Measurements from ENCODE around the gene NTHL1.
"Not testable (repeated sequence)": the region's sequence is repeated elsewhere in the genome, so short reads cannot be mapped to it uniquely, and the experiment has no call there.

NTHL1 gene

DNA sequence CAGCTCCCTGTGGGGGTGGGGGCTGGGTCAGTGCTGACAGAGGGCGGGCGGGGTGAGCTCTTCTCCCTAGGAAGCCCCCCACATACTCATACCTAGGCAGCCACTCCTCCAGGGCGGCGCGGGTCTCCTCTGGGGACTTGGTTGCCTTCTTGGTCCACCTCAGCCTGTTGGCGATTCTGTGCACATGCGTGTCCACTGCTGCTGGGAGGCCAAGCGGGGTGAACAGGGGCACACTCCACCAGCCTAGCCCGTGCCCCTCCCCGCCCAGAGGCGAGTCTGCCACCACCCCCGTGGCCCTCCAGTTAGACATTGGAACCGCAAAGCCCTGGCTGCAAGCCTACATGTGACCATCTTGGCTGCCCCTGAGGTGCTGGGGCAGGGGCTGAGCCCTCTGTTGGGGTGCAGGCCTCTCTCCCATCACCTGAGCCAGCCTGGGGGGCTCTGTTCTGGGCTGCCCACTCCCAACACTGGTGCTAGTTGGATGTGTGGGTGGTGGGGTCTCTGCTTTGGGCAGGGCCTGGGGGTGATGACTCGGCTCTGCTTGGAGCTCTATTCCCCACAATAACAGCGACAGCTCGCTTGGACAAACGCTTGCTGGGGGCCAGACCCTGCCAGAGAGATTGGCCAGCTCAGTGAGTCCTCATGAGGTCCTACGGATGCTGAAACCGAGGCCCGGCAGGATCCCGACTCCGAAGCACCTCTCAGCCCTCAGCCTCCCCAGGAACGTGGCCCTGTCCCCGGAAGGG, 7.4 kb downstream of the NTHL1 start:
- DNase-seq: no peak

DNA sequence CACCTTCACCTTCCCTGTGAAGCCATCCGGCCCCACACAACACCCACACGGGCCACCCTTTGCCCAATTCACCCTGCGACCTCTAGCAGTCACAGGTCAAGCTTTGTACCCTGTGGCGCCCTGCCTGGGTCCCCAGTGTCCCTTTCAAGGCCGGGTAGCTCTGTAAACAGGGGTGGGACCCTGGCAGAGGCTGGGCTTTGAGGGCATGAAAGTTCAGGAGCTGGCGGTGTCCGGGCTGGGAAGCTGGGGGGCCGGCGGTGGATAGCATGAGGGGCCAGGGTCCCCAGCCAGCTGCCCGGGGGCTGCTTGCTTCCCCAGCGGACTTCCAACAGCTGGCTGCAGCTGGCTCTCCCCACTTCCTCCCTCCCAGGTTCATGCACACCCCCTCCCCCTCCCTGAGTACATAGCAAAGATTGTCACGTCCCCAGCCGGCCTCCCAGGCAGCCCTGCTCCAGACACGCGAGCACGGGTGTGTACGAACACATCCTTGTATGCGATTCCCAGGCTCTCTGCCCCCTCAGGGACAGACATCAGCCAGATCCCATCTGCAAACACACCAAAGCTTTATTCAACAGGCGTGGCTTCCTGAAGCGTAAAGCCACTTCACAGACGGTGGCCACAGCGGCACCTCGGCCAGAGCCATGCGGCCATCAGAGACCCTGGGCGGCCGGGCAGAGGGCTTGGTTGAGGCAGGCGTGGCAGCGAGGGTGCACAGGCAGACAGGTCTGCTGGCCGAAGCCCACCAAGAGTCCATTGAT, 8.2 kb downstream of the NTHL1 start:
- DNase-seq: no peak

- DNase-seq: no peak
Observed at GRCh38 chr16:2038382-2039231, 9.0 kb downstream of the NTHL1 start.

DNA sequence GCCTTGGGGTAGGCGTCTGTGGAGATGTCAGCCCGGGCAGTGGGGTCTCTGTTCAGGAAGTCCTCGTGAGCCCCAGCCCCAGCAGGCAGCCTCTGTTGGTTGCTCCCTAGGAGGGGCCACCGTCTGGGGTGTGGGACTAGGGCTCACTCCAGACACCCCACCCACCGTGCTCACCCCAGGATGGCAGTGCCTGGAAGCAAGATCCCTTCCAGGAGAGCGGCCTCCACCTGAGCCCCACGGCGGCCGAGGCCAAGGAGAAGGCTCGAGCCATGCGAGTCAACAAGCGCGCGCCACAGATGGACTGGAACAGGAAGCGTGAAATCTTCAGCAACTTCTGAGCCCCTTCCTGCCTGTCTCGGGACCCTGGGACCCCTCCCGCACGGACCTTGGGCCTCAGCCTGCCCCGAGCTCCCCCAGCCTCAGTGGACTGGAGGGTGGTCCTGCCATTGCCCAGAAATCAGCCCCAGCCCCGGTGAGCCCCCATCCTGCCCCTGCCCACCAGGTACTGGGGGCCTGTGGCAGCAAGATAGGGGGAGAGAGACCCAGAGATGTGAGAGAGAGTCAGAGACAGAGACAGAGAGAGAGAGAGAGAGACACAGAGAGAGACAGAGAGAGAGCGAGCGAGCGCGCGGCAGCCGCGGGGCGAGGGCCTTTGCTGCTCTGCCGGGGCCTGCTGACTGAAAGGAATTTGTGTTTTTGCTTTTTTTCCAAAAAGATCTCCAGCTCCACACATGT, 9.8 kb downstream of the NTHL1 start:
- no peak for DNase-seq

GRCh38 chr16:2037115-2037514, 10.5 kb downstream of the NTHL1 start:
- no peak for DNase-seq

GRCh38 chr16:2036200-2036966, 11.3 kb downstream of the NTHL1 start:
- no peak for DNase-seq

GRCh38 chr16:2035431-2036199, 12.0 kb downstream of the NTHL1 start:
- DNase-seq: no peak

DNA sequence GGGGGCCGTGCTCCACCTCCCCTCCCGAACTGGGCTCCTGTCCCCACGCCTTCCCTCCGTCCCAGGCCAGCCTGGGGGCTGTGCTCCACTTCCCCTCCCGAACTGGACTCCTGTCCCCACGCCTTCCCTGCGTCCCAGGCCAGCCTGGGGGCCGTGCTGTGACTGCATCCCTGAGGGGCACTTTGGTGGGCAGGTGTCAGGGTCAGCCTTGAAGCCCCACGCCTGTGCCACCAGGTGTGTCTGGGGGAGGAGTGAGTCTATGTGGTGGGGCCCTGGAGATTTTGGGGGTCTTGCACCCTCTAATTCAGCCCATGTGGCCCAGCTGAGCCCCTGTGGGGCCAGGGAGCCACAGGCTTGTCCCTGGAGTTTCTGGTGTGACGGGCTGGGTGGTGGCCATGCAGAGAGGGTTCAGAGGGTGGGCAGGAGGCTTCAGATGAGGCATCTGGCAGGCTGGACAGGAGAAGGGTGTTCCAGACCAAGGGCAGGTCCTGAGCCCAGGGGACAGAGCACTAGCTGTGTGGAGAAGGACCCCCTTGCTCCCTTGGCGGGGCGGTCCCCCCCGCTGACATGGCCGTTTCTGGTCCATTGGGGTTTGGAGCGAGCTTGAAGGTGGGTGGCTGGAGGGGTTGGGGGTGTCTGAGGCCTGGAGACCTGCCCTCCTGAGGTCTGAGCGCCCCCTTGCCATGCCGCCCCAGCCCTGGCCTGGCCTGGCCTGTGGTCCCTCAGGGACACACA, 12.8 kb downstream of the NTHL1 start:
- DNase-seq: no peak

DNA sequence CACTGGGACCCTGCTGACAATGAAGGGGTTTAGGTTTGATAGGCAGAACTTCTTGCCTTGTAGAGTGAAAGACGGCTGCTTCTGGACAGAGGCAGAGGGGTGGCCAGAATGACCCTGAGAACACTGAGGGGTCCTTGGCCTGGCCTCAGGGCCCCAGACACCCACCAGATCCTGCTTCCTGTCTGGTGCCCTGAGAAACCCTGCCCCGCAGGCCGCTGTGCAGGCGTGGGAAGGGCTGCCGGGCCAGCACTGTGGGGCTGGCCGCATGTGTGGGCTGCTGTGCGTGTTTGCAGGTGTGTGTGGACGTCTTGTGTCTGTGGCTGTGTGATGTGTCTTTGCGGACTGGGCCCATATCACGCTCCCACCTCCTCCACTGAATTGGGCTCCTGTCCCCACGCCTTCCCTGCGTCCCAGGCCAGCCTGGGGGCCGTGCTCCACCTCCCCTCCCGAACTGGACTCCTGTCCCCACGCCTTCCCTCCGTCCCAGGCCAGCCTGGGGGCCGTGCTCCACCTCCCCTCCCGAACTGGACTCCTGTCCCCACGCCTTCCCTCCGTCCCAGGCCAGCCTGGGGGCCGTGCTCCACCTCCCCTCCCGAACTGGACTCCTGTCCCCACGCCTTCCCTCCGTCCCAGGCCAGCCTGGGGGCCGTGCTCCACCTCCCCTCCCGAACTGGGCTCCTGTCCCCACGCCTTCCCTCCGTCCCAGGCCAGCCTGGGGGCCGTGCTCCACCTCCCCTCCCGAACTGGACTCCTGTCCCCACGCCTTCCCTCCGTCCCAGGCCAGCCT, 13.5 kb downstream of the NTHL1 start:
- not testable (repeated sequence) for DNase-seq

GRCh38 chr16:2033057-2033908, 14.4 kb downstream of the NTHL1 start:
- DNase-seq: no peak

DNA sequence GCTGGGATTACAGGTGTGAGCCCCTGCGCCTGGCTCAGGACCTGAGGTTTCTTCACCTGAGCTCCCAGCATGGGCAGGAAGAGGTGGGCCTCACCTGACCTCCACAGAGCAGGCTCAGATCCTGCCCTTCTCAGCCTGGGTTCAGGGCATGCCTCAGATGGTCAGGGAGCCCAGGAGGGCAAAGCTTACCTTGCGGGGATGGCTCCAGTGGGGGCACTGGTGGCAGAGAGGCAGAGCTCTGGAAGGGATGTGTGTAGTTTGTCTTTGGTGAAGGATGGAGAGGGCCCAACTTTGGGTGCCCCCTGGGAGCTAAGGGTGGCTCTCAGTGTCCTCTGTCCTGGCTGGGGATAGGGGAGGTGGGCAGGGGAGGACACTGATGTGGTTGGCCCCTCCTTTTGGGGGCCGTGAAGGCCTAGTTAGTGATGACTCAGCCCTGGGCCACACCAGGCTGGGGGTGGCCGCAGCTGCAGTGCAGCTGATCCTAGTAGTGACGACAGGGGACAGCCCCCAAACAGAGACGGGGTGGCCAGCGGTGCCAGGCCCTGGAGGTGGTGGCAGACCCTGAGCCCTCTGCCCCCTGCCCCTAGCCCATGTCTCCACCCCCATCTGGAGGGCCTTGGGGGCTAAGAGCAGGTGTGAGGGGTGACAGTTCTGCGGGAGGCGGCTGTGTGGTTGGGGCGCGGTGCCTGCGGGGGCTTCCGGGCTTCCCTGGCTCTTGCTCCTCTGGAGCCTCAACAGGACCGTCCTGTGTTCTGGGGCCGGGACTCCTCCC, 15.2 kb downstream of the NTHL1 start:
- DNase-seq: no peak

DNA sequence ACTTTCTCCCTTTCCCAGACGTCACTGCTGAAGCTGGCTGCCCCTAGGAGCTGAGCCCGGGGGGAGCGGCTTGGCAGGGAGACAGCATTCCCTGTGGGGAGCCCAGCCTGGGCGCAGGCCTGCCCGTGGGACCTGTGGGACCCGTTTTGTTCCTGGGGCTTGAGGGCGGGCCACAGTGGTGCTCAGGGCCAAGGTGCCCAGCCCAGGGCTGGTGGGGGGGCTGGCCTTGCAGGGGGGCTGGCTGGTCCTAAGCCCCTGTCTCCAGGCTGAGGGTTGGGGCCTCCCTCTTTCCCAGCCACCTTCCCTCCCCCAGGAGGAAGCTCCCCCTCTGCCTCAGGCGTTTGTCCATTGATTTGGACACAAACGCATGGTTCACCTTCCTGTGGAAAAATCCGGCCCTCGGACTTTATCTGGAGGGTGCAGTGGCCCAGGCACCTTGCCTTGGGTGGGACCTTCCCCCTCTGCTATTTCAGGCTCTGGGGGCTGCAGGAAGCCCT, 16.5 kb downstream of the NTHL1 start:
- DNase-seq: no peak

DNA sequence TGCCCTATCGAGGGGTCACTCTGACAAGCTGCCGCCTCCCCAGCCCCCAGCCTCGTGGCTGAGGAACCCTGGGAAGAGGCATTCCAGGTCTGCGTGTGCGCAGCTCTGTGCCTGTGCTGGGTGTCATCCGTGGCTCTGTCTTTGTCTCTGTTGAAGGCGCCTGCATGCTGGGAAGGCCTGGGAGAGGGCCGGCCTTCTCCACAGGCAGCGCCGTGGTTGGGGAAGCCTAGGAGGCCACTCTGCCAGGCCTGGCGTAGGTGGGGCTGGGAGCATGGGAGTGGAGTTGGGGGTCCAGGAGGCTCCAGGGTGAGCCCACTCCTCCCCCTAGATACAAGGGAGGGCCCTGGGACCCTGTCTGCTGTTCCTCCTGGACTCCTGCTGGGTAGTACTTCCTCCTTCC, 17.6 kb downstream of the NTHL1 start:
- DNase-seq: no peak

DNA sequence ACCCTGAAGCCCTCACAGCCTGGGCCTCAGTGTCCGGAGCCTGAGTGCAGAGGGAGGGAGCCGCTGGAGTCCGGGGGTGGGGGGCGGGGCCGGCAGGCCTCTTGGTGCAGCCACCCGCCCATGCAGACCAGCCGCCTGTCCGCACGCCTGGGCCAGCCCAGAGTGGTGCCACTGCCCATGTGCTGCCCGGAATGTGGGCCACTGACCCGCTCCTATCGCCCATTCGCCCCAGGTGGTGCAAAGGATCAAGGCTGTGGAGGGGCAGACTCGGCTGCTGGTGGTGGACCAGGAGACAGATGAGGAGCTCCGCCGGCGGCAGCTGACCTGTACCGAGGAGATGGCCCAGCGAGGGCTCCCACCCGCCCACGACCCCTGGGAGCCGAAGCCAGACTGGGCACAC, 18.3 kb downstream of the NTHL1 start:
- DNase-seq: no peak

GRCh38 chr16:2028620-2029220, 18.9 kb downstream of the NTHL1 start:
- DNase-seq: no peak

- DNase-seq: no peak
Observed at GRCh38 chr16:2028146-2028545, 19.5 kb downstream of the NTHL1 start.
